Measurements from ENCODE around the gene HMCN1. TPM values are rescaled to one million over a fixed set of nuclear protein-coding genes. Genes with fewer than 3 reads are reported as not detected.
"Not testable (repeated sequence)": the region's sequence is repeated elsewhere in the genome, so short reads cannot be mapped to it uniquely, and the experiment has no call there.

The HMCN1 gene
- total RNA-seq, 1 donor from 2014 or later: 28.0 TPM

DNA sequence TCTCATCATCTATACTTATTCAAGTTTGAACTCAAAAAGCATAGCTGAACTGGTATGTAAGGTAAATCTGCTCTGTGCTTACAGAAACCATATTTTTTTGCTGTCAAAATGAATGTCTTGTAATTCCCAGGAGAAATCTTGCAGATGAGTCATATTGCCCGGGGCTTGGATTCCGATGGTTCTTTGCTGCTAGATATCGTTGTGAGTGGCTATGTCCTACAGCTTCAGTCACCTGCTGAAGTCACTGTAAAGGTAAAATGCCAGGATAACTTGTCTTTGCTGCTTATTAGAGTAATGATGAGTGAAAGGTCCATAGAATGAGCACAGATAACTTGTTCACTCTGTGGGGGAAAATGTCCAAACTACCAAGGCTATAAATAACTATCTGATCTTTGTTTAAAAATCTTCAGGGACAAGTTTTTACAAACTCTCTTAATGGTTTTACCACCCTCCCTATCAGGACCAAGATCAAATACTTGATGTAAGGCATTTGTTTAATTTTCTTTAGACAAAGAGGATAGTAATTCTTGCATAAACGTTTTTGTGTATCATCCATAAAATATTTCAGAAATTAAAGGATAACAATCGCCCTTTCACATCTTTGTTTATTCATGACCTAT lies 418.5 kb downstream of the HMCN1 start:
- Histone ChIP-seq H3K4me3 (no peak overlapping the region), H3K36me3 (peaks cover 17% of the 10 kb centered on the region), H3K27me3 (ENCODE audit: low read depth) (no peaks in the 10 kb centered on the region), H3K4me1 (no peaks in the 10 kb centered on the region), H3K9me3 (no peaks in the 10 kb centered on the region), H3K27ac (no peak overlapping the region)
- intact Hi-C loops (cut with DNase I): no loop called here
- no peak for ATAC-seq
- TF ChIP-seq CTCF (IDR thresholded peaks at IDR 0.05): no peak
- no peak for DNase-seq

GRCh38 chr1:186154651-186155050 lies 420.5 kb downstream of the HMCN1 start:
- DNase-seq (no peak), ATAC-seq (no peak)
- Histone ChIP-seq H3K27me3 (ENCODE audit: low read depth) (no peaks in the 10 kb centered on the region), H3K36me3 (peaks cover 11% of the 10 kb centered on the region), H3K27ac (no peak overlapping the region), H3K4me1 (no peaks in the 10 kb centered on the region), H3K4me3 (no peak overlapping the region), H3K9me3 (no peaks in the 10 kb centered on the region)
- intact Hi-C loops (cut with DNase I): no loop called here
- TF ChIP-seq CTCF (IDR thresholded peaks at IDR 0.05): no peak

GRCh38 chr1:186155594-186155993 lies 421.4 kb downstream of the HMCN1 start:
- Histone ChIP-seq H3K4me3 (no peak overlapping the region), H3K27me3 (ENCODE audit: low read depth) (no peaks in the 10 kb centered on the region), H3K9me3 (no peaks in the 10 kb centered on the region), H3K27ac (no peak overlapping the region), H3K4me1 (no peaks in the 10 kb centered on the region), H3K36me3 (peaks cover 7% of the 10 kb centered on the region)
- intact Hi-C loops (cut with DNase I): no loop called here
- no peak for DNase-seq
- peak; percentile 41 for TF ChIP-seq CTCF (IDR thresholded peaks at IDR 0.05)
- peak; percentile 51 to 63 for ATAC-seq

DNA sequence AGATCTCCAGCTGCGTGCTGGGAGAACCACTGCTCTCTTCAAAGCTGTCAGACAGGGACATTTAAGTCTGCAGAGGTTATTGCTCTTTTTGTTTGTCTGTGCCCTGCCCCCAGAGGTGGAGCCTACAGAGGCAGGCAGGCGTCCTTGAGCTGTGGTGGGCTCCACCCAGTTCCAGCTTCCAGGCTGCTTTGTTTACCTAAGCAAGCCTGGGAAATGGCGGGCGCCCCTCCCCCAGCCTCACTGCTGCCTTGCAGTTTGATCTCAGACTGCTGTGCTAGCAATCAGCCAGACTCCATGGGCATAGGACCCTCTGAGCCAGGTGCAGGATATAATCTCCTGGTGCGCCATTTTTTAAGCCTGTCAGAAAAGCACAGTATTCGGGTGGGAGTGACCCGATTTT lies 428.7 kb downstream of the HMCN1 start:
- intact Hi-C loops (cut with DNase I); DNase-seq; ATAC-seq: not testable (repeated sequence)

GRCh38 chr1:186164773-186165172 lies 430.6 kb downstream of the HMCN1 start:
- H3K27me3 ChIP-seq (ENCODE audit: low read depth): no peaks in the 10 kb centered on the region
- no peak for ATAC-seq

More for the DNA sequence above, 428.7 kb downstream of the HMCN1 start:
- H3K4me1 ChIP-seq; H3K9me3 ChIP-seq; H3K36me3 ChIP-seq; H3K27me3 ChIP-seq (ENCODE audit: low read depth); H3K4me3 ChIP-seq; H3K27ac ChIP-seq: not testable (repeated sequence)

More at GRCh38 chr1:186164773-186165172, 430.6 kb downstream of the HMCN1 start:
- intact Hi-C loops (cut with DNase I): no loop called here
- no peak overlapping the region for H3K4me3 ChIP-seq
- no peak for TF ChIP-seq CTCF (IDR thresholded peaks at IDR 0.05)
- H3K4me1 ChIP-seq: no peaks in the 10 kb centered on the region
- DNase-seq: no peak
- H3K27ac ChIP-seq: no peak overlapping the region
- H3K36me3 ChIP-seq: peaks cover 5% of the 10 kb centered on the region
- no peaks in the 10 kb centered on the region for H3K9me3 ChIP-seq
